SIG-M5 treated with dmso at 0.1 percent for 504 hours (cell line): Measurements from ENCODE around the gene SLC4A3.

Experiments used
- DNase-seq: peaks from one replicate; lab custom pipeline; 2025; ENCODE audit not compliant: unreplicated experiment; lab: John Stamatoyannopoulos, UW

Gene SLC4A3

GRCh38 chr2:219627103-219628100 is at the start of gene SLC4A3:
TSS of gene SLC4A3 (plus strand) at chr2:219627630. CDS start at chr2:219627993, 363 bp downstream.
- no peak for DNase-seq

GRCh38 chr2:219578811-219579613 is 48.4 kb upstream of the SLC4A3 start:
- DNase-seq: peak; percentile 81

- DNase-seq: no peak
These were observed 46.1 kb upstream of the SLC4A3 start for GRCh38 chr2:219581346-219581745.

GRCh38 chr2:219591091-219591490 is 36.3 kb upstream of the SLC4A3 start:
- DNase-seq: no peak

- DNase-seq: no peak
These were observed 34.7 kb upstream of the SLC4A3 start for GRCh38 chr2:219592736-219593135.

- no peak for DNase-seq
These were observed 34.3 kb upstream of the SLC4A3 start for GRCh38 chr2:219593154-219593553.

GRCh38 chr2:219595256-219595655 is 32.2 kb upstream of the SLC4A3 start:
- DNase-seq: peak; percentile 47

GRCh38 chr2:219596954-219597551 is 30.4 kb upstream of the SLC4A3 start:
- DNase-seq: peak; percentile 36

GRCh38 chr2:219597552-219598307 is 29.7 kb upstream of the SLC4A3 start, which contains the start of gene STK11IP:
TSS of gene STK11IP (plus strand) at chr2:219597857. CDS start at chr2:219598120, 263 bp downstream.
- peak; percentile 95 for DNase-seq

- DNase-seq: no peak
These were observed 28.9 kb upstream of the SLC4A3 start for GRCh38 chr2:219598308-219599078.

- DNase-seq: peak; percentile 90
These were observed 23.7 kb upstream of the SLC4A3 start for GRCh38 chr2:219603771-219604170.

GRCh38 chr2:219605607-219605954 is 21.8 kb upstream of the SLC4A3 start:
- DNase-seq: no peak

GRCh38 chr2:219607931-219608330 is 19.5 kb upstream of the SLC4A3 start:
- DNase-seq: no peak

- no peak for DNase-seq
These were observed 18.9 kb upstream of the SLC4A3 start for GRCh38 chr2:219608399-219608964.

GRCh38 chr2:219609149-219609750 is 18.2 kb upstream of the SLC4A3 start:
- no peak for DNase-seq

GRCh38 chr2:219611306-219611705 is 16.1 kb upstream of the SLC4A3 start:
- DNase-seq: no peak

- DNase-seq: no peak
These were observed 15.4 kb upstream of the SLC4A3 start for GRCh38 chr2:219611866-219612576.

GRCh38 chr2:219612577-219613286 is 14.7 kb upstream of the SLC4A3 start:
- no peak for DNase-seq
